ENCODE measurements around the gene ALPP.
"Not testable (repeated sequence)": the region's sequence is repeated elsewhere in the genome, so short reads cannot be mapped to it uniquely, and the experiment has no call there.

Gene ALPP

GRCh38 chr2:232422996-232423395 lies 44.4 kb downstream of the ALPP start:
- not testable (repeated sequence) for H3K36me3 Mint-ChIP-seq (ENCODE audit: insufficient read depth); H3K9me3 Mint-ChIP-seq; H3K4me3 Mint-ChIP-seq; H3K27ac Mint-ChIP-seq (ENCODE audit: low read depth); ATAC-seq (replicated peaks; ENCODE audit: extremely low read depth, poor library complexity, severe bottlenecking); DNase-seq (ENCODE audit: low spot score in 2 of 2)
- peaks cover 44% of the 10 kb centered on the region for H3K27me3 Mint-ChIP-seq
- peaks cover 12% of the 10 kb centered on the region for H3K4me1 Mint-ChIP-seq

GRCh38 chr2:232423407-232423806 lies 44.9 kb downstream of the ALPP start:
- Mint-ChIP-seq H3K27me3 (peaks cover 40% of the 10 kb centered on the region), H3K4me1 (peaks cover 11% of the 10 kb centered on the region)
- H3K36me3 Mint-ChIP-seq (ENCODE audit: insufficient read depth); H3K4me3 Mint-ChIP-seq; H3K27ac Mint-ChIP-seq (ENCODE audit: low read depth); H3K9me3 Mint-ChIP-seq; DNase-seq (ENCODE audit: low spot score in 2 of 2); ATAC-seq (replicated peaks; ENCODE audit: extremely low read depth, poor library complexity, severe bottlenecking): not testable (repeated sequence)

DNA sequence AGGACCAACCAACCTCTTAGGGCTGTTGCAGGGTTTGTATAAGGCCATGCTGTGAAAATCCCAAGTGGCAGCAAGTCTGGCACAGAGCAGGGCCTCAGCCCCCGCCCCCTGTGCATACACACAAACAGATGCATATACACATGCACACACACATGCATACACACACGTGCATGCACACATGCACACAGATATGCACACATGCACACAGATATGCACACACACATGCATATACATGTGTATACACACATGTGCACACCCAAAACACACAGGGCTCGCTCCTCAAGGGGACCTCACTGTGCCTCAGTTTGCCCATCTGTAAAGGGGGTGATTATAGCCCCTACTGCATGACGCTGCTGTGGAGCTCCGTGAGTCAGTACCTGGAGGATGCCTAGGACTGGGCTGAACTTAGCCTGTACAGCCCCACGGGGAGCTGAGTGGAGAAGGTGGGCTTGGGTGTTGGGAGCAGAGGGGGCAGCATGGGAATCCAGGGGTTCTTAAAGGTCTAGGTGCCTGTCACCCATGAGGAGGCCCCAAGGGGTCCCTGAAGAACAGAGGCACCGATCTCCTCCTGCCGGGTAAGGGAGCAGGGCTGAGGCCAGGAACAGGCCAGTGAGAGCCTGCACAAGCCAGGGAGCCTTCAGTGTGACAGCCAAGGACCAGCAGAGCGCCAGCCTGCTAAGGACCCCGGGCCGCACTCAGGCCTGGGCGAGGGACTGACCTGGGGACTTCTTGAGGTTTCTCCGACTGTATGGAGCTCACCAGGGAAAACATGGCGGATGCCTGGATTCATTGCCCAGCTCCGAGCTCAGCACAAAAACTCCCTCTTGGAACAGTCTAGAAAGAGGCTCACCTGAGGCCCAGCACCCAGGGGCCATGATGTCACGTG lies 53.4 kb downstream of the ALPP start:
- Mint-ChIP-seq H3K9me3 (no peaks in the 10 kb centered on the region), H3K4me3 (no peak overlapping the region), H3K27ac (ENCODE audit: low read depth) (no peak overlapping the region), H3K4me1 (no peaks in the 10 kb centered on the region), H3K36me3 (ENCODE audit: insufficient read depth) (no peaks in the 10 kb centered on the region), H3K27me3 (no peaks in the 10 kb centered on the region)
- ATAC-seq (replicated peaks; ENCODE audit: extremely low read depth, poor library complexity, severe bottlenecking) (no peak), DNase-seq (ENCODE audit: low spot score in 2 of 2) (no peak)

Data from central memory CD8-positive, alpha-beta T cell (primary cell).